ENCODE measurements around the gene PIM1.

Gene PIM1

GRCh38 chr6:37136821-37137200 lies 33.1 kb upstream of the PIM1 start:
- Histone ChIP-seq H3K27ac (replicated peaks) (no peak overlapping the region), H3K4me3 (replicated peaks; ENCODE audit: insufficient read depth, low read length) (no peak overlapping the region), H3K27me3 (ENCODE audit: insufficient read depth, poor library complexity, severe bottlenecking) (no peaks in the 10 kb centered on the region)
- no peak for DNase-seq (ENCODE audit: low read depth in 1 of 2, low spot score in 1 of 2)
- TF ChIP-seq POLR2AphosphoS5 (IDR thresholded peaks at IDR 0.05; ENCODE audit: low read depth): no peak
- no peak for TF ChIP-seq SPI1 (IDR thresholded peaks at IDR 0.05; ENCODE audit: borderline replicate concordance, low read depth)
- TF ChIP-seq, protein P1, sequence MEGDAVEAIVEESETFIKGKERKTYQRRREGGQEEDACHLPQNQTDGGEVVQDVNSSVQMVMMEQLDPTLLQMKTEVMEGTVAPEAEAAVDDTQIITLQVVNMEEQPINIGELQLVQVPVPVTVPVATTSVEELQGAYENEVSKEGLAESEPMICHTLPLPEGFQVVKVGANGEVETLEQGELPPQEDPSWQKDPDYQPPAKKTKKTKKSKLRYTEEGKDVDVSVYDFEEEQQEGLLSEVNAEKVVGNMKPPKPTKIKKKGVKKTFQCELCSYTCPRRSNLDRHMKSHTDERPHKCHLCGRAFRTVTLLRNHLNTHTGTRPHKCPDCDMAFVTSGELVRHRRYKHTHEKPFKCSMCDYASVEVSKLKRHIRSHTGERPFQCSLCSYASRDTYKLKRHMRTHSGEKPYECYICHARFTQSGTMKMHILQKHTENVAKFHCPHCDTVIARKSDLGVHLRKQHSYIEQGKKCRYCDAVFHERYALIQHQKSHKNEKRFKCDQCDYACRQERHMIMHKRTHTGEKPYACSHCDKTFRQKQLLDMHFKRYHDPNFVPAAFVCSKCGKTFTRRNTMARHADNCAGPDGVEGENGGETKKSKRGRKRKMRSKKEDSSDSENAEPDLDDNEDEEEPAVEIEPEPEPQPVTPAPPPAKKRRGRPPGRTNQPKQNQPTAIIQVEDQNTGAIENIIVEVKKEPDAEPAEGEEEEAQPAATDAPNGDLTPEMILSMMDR (IDR thresholded peaks at IDR 0.05; ENCODE audit: insufficient read depth, low read length): no peak
- no peak for TF ChIP-seq REST (IDR thresholded peaks at IDR 0.05; ENCODE audit: insufficient replicate concordance, low read depth)
- TF ChIP-seq GABPA (IDR thresholded peaks at IDR 0.05; ENCODE audit: low read depth): no peak

- TF ChIP-seq POLR2AphosphoS5 (IDR thresholded peaks at IDR 0.05; ENCODE audit: low read depth) (no peak), SPI1 (IDR thresholded peaks at IDR 0.05; ENCODE audit: borderline replicate concordance, low read depth) (no peak), GABPA (IDR thresholded peaks at IDR 0.05; ENCODE audit: low read depth) (no peak), REST (IDR thresholded peaks at IDR 0.05; ENCODE audit: insufficient replicate concordance, low read depth) (no peak)
- TF ChIP-seq, protein P1 (IDR thresholded peaks at IDR 0.05; ENCODE audit: insufficient read depth, low read length): no peak
- Histone ChIP-seq H3K27me3 (ENCODE audit: insufficient read depth, poor library complexity, severe bottlenecking) (no peaks in the 10 kb centered on the region), H3K4me3 (replicated peaks; ENCODE audit: insufficient read depth, low read length) (no peak overlapping the region), H3K27ac (replicated peaks) (no peak overlapping the region)
- DNase-seq (ENCODE audit: low read depth in 1 of 2, low spot score in 1 of 2): no peak
Measured at GRCh38 chr6:37137201-37138090, 32.5 kb upstream of the PIM1 start.

GRCh38 chr6:37138856-37139229 lies 31.1 kb upstream of the PIM1 start:
- no peak overlapping the region for H3K4me3 ChIP-seq (replicated peaks; ENCODE audit: insufficient read depth, low read length)
- TF ChIP-seq GABPA (IDR thresholded peaks at IDR 0.05; ENCODE audit: low read depth): no peak
- TF ChIP-seq POLR2AphosphoS5 (IDR thresholded peaks at IDR 0.05; ENCODE audit: low read depth): no peak
- TF ChIP-seq, protein P1 (IDR thresholded peaks at IDR 0.05; ENCODE audit: insufficient read depth, low read length): no peak
- TF ChIP-seq REST (IDR thresholded peaks at IDR 0.05; ENCODE audit: insufficient replicate concordance, low read depth): no peak
- no peak for TF ChIP-seq SPI1 (IDR thresholded peaks at IDR 0.05; ENCODE audit: borderline replicate concordance, low read depth)
- H3K27ac ChIP-seq (replicated peaks): no peak overlapping the region
- no peaks in the 10 kb centered on the region for H3K27me3 ChIP-seq (ENCODE audit: insufficient read depth, poor library complexity, severe bottlenecking)
- DNase-seq (ENCODE audit: low read depth in 1 of 2, low spot score in 1 of 2): no peak

Data from HL-60 (cell line).